K562 (cell line): ENCODE measurements around the gene SCFD2. TPM values are rescaled to one million over a fixed set of nuclear protein-coding genes. Genes with fewer than 3 reads are reported as not detected.

ENCODE experiments used
- ATAC-seq: fragments of 200-7000 bp; cut with Tn5 transposase; 3 replicates; pipeline ENCODE4 v1.9.1; 2020; ENCODE audit warnings: moderate library complexity
- BruUV-seq: library from RNA; stranded (reverse); fragments of 400-500 nt; replicated peaks from 2 replicates; lab custom pipeline; 2021; lab: Mats Ljungman, UMichigan
- CTCF ChIA-PET: fragments of 300-600 bp; formaldehyde crosslinking; extraction: SDS; loops from one replicate; lab custom pipeline; 2021; ENCODE audit warnings: low intra/inter-chr PET ratio; lab: Yijun Ruan, JAX
- POLR2A ChIA-PET: fragments of 300-600, 350-650 bp; sonication (Branson Sonifier 250); formaldehyde crosslinking; extraction: SDS; loops from one replicate; lab custom pipeline; 2021; ENCODE audit warnings: antibody characterized with exemption, inconsistent platforms; lab: Yijun Ruan, JAX
- DNase-seq, 4 experiments: peaks; one replicate each; pipeline versions ENCODE4 v3.0.0 to v3.0.0-alpha.2; 2011 to 2018; ENCODE audit warnings: low spot score in 3 of 4, mixed read lengths in 3 of 4; ENCODE audit errors: extremely low read depth in 1 of 4
- FAIRE-seq: peaks from 2 replicates; lab custom pipeline; 2011; peaks lifted over from hg19 to GRCh38; lab: Jason Lieb, UNC
- H2AFZ ChIP-seq: 2 replicates; pipeline ENCODE4 v1.6.0; 2011; ENCODE audit warnings: low read depth, low read length, control low read depth, inconsistent platforms
- H3K27ac ChIP-seq: fragments of 200-600 bp; 3 replicates; pipeline ENCODE4 v1.8.0; 2011; ENCODE audit warnings: low read depth, mild to moderate bottlenecking, control low read depth, inconsistent platforms, low read length, moderate library complexity, mixed read lengths; ENCODE audit errors: extremely low read depth
- H3K27me3 ChIP-seq, 2 experiments: fragments of 300-600 bp in 1 of 2; 2 replicates in 1 of 2; 3 replicates in 1 of 2; pipeline versions ENCODE4 v1.6.0 to v1.8.0; 2011; ENCODE audit warnings: inconsistent platforms in 2 of 2, low read length in 2 of 2, mild to moderate bottlenecking in 1 of 2, mixed read lengths in 1 of 2, moderate library complexity in 1 of 2; ENCODE audit not compliant: control insufficient read depth in 2 of 2, insufficient read depth in 2 of 2
- H3K36me3 ChIP-seq: fragments of 300-600 bp; 3 replicates; pipeline ENCODE4 v1.8.0; 2011; ENCODE audit warnings: mild to moderate bottlenecking, low read length, inconsistent platforms; ENCODE audit not compliant: control insufficient read depth, insufficient read depth
- H3K4me1 ChIP-seq, 2 experiments: fragments of 200-600 bp in 1 of 2; replicated peaks in 1 of 2; 2 replicates in 1 of 2; 3 replicates in 1 of 2; pipeline versions ENCODE4 v1.5.1 to v1.8.0; 2011; ENCODE audit warnings: inconsistent platforms in 2 of 2, low read length in 2 of 2, mild to moderate bottlenecking in 1 of 2, mixed read lengths in 1 of 2, moderate library complexity in 1 of 2; ENCODE audit not compliant: control insufficient read depth in 2 of 2, insufficient read depth in 2 of 2
- H3K4me2 ChIP-seq: 2 replicates; pipeline ENCODE4 v1.6.1; 2011; ENCODE audit warnings: low read length, control low read depth, inconsistent platforms, mixed read lengths; ENCODE audit not compliant: insufficient read depth
- H3K4me3 ChIP-seq: fragments of 200-600 bp; sonication (generic), shearing (Covaris generic); 2 replicates; pipeline ENCODE4 v1.5.1; 2016; ENCODE audit warnings: control low read depth, inconsistent platforms
- H3K79me2 ChIP-seq: fragments of 200-600 bp; 3 replicates; pipeline ENCODE4 v1.8.0; 2011; ENCODE audit warnings: low read length, inconsistent platforms; ENCODE audit not compliant: control insufficient read depth, insufficient read depth
- H3K9ac ChIP-seq, 2 experiments: 2 replicates each; pipeline versions ENCODE4 v1.6.0 to v1.6.1; 2011; ENCODE audit warnings: low read depth in 2 of 2, low read length in 2 of 2, control low read depth in 1 of 2, inconsistent platforms in 1 of 2, mild to moderate bottlenecking in 1 of 2, mixed read lengths in 1 of 2; ENCODE audit not compliant: insufficient read depth in 1 of 2
- H3K9me1 ChIP-seq: one replicate; pipeline ENCODE4 v1.6.0; 2011; ENCODE audit warnings: inconsistent platforms, mild to moderate bottlenecking, low read length, moderate library complexity; ENCODE audit not compliant: control insufficient read depth, insufficient read depth
- H3K9me3 ChIP-seq: replicated peaks from 2 replicates; pipeline ENCODE4 v1.5.1; 2011; ENCODE audit warnings: low read depth, low read length, inconsistent platforms; ENCODE audit not compliant: control insufficient read depth, insufficient read depth
- H4K20me1 ChIP-seq: replicated peaks from 2 replicates; pipeline ENCODE4 v1.6.1; 2011; ENCODE audit warnings: low read length, inconsistent platforms, mixed read lengths; ENCODE audit not compliant: control insufficient read depth, insufficient read depth
- E4F1 ChIP-seq: fragments of 250-450 bp; sonication (Bioruptor Pico); IDR thresholded peaks from 2 replicates; pipeline ENCODE4 v1.5.0; 2021; ENCODE audit warnings: mild to moderate bottlenecking, borderline replicate concordance
- EGR1 ChIP-seq: fragments of 450-650 bp; conservative IDR thresholded peaks from 2 replicates; pipeline ENCODE4 v1.6.1; 2017; ENCODE audit warnings: mild to moderate bottlenecking
- POLR3G ChIP-seq: IDR thresholded peaks from 2 replicates; pipeline ENCODE4 v1.6.1; 2011; ENCODE audit not compliant: insufficient read length, insufficient replicate concordance; ENCODE audit errors: extremely low read depth
- RFX7 ChIP-seq: fragments of 250-450 bp; sonication (Bioruptor Pico); IDR thresholded peaks from 2 replicates; pipeline ENCODE4 v1.5.1; 2021; ENCODE audit warnings: mild to moderate bottlenecking
- SMAD1 ChIP-seq: fragments of 150-350 bp; IDR thresholded peaks from 2 replicates; pipeline ENCODE4 v1.6.1; 2014; ENCODE audit warnings: low read length, low read depth; ENCODE audit not compliant: partially characterized antibody
- TARDBP ChIP-seq: fragments of 450-650 bp; IDR thresholded peaks from 2 replicates; pipeline ENCODE4 v1.6.1; 2016
- THAP7 ChIP-seq: fragments of 250-450 bp; sonication (Bioruptor Pico); IDR thresholded peaks from 2 replicates; pipeline ENCODE4 v1.5.0; 2021
- THRAP3 ChIP-seq: fragments of 450-650 bp; IDR thresholded peaks from 2 replicates; pipeline ENCODE4 v1.6.1; 2016; ENCODE audit warnings: mild to moderate bottlenecking, inconsistent platforms, borderline replicate concordance
- ZKSCAN1 ChIP-seq: fragments of 150-350 bp; IDR thresholded peaks from 2 replicates; pipeline ENCODE4 v1.6.1; 2016; ENCODE audit warnings: low read depth, low read length
- ZNF277 ChIP-seq: fragments of 250-450 bp; sonication (Bioruptor Pico); IDR thresholded peaks from 2 replicates; pipeline ENCODE4 v1.8.0; 2022; ENCODE audit warnings: inconsistent platforms, mild to moderate bottlenecking, moderate library complexity, borderline replicate concordance
- ZNF57 ChIP-seq: fragments of 450-650 bp; formaldehyde crosslinking; IDR thresholded peaks from 2 replicates; pipeline ENCODE4 v1.4.0; 2020; ENCODE audit warnings: mild to moderate bottlenecking, moderate library complexity
- WGBS: fragments of 100-300 bp; shearing (Covaris generic); methylation state at CpG from one replicate; pipeline ENCODE4 v1.1.6; 2016; ENCODE audit warnings: low coverage, mixed read lengths; ENCODE audit not compliant: insufficient coverage; ENCODE audit errors: missing lambda C conversion rate; 5-methylcytosine and 5-hydroxymethylcytosine counted together
- in situ Hi-C: fragments of 300-500 bp; cut with MboI; formaldehyde crosslinking; loops from 4 replicates; pipeline ENCODE4 v1.15.0; 2018; ENCODE audit warnings: inconsistent platforms, mixed read lengths
- intact Hi-C: fragments of 100-400 bp; cut with micrococcal nuclease; formaldehyde crosslinking; loops from 2 replicates; pipeline ENCODE4 v1.14.2; 2022
- polyA plus RNA-seq, 8 experiments: library from polyadenylated mRNA; depleted of rRNA in 4 of 8; stranded (reverse) in 5 of 8; unstranded in 3 of 8; fragments of >200 nt; fragmentation: Nextera tagmentation in 2 of 8; fragmentation: Illumina TruSeq in 1 of 8; extraction: Ambion mirVana in 2 of 8; extraction: Trizol in 1 of 8; gene quantifications; 2 replicates each; pipeline versions ENCODE4 v1.2.1 to v1.2.3, GENCODE V29; 2011 to 2014; ENCODE audit warnings: inconsistent platforms in 1 of 8, missing spikeins in 1 of 8
- total RNA-seq, 7 experiments: library from RNA; depleted of rRNA in 6 of 7; stranded (reverse); fragments of >200 nt in 6 of 7; fragmentation: Illumina TruSeq in 2 of 7; extraction: Trizol in 2 of 7; gene quantifications; 2 replicates each; pipeline versions ENCODE4 v1.2.1 to v1.2.3, GENCODE V29; 2011 to 2021; ENCODE audit warnings: low replicate concordance in 1 of 7

Gene SCFD2
- total and polyA plus RNA-seq, 9 of the 15 experiments (the other 6 are each of a cell fraction or from before 2014, with no cell fraction given): 5.7 to 30.3 (median 22.8) TPM

GRCh38 chr4:52837716-52838558, 527.9 kb downstream of the SCFD2 start:
- H4K20me1 ChIP-seq: no peaks in the 10 kb centered on the region
- H3K9me1 ChIP-seq: no peaks in the 10 kb centered on the region
- ATAC-seq (no peak), FAIRE-seq (no peak), DNase-seq (no peak)
- 2% methylated on average over 7 of the region's 7 CpGs for WGBS
- H3K9me3 ChIP-seq: no peaks in the 10 kb centered on the region
- no peak overlapping the region for H3K27ac ChIP-seq
- no peak overlapping the region for H3K4me2 ChIP-seq
- H3K36me3 ChIP-seq: no peaks in the 10 kb centered on the region
- POLR2A ChIA-PET: interaction anchor here (1.2 kb wide), 1 partner anchor 9 kb away, joined by 3 read pairs; no protein-coding TSS in a partner anchor
- no peak overlapping the region for H3K4me3 ChIP-seq
- H3K9ac ChIP-seq: no peak overlapping the region
- H3K27me3 ChIP-seq: peaks cover 17 to 39% of the 10 kb centered on the region in 2 experiments; a peak in 4 of 5 replicates
- no peak overlapping the region for H2AFZ ChIP-seq
- no peaks in the 10 kb centered on the region for H3K79me2 ChIP-seq
- intact Hi-C loops (no loop called here), in situ Hi-C loops (no loop called here)
- BruUV-seq: no TSS peak
- H3K4me1 ChIP-seq: no peaks in the 10 kb centered on the region; a peak in 1 of 5 replicates
- CTCF ChIA-PET: interaction anchor here (0.6 kb wide), 1 partner anchor 823 kb away, joined by 3 read pairs; no protein-coding TSS in a partner anchor
- TF ChIP-seq POLR3G (no peak), THRAP3 (no peak), TARDBP (no peak), ZNF277 (no peak), E4F1 (no peak), SMAD1 (no peak), ZKSCAN1 (no peak), ZNF57 (no peak), EGR1 (no peak), RFX7 (CRISPR knock-in tag) (no peak), THAP7 (no peak)
